ENCODE results near the gene IL12RB1. TPM values are rescaled to one million over a fixed set of nuclear protein-coding genes. Genes with fewer than 3 reads are reported as not detected.

Gene IL12RB1
- total RNA-seq (2021; ENCODE audit: unreplicated experiment), result 0.36 TPM
- polyA plus RNA-seq (2012; ENCODE audit: insufficient read length), result 0.10 TPM
- percentile 3 among the genes with signal in this experiment for Bru-seq, nascent RNA
- BruChase-seq, experiment 1, labeled RNA remaining after a 2-hour chase, result percentile 5 among the genes with signal in this experiment
- percentile 7 among the genes with signal in this experiment for BruChase-seq, experiment 2, labeled RNA remaining after a 6-hour chase
- long read RNA-seq, partial matches to known transcripts, result 0 of 1 reads
- long read RNA-seq, other reads (novel, unspliced or antisense), result 0 of 1 reads

- 0 out of 2 replicates have a peak within 1 kb of the TSS, but pooled peaks have one; percentile 9 for H3K27ac ChIP-seq (ENCODE audit: low read length)
- no peak for TF ChIP-seq POLR2AphosphoS5 (IDR thresholded peaks at IDR 0.05; ENCODE audit: low read depth, low read length)
- TF ChIP-seq SIN3A (IDR thresholded peaks at IDR 0.05; ENCODE audit: borderline replicate concordance, insufficient read depth, low read depth, low read length), result no peak
- TF ChIP-seq CTCF (IDR thresholded peaks at IDR 0.05), result no peak
- TF ChIP-seq REST (IDR thresholded peaks at IDR 0.05; ENCODE audit: insufficient read depth in 1 of 2, low read depth in 2 of 2, low read length in 1 of 2), result no peak
- no peak for TF ChIP-seq TCF7L2 (IDR thresholded peaks at IDR 0.05; ENCODE audit: low read depth, low read length)
- POLR2A ChIA-PET, result no interaction called here
- ATAC-seq (peak; percentile 38; the same call in 1 of the 2 replicates), DNase-seq (ENCODE audit: low read depth, low spot score) (no peak)
- H3K4me1 ChIP-seq (ENCODE audit: control insufficient read depth, insufficient read depth, low read length), result no peaks in the 10 kb centered on the region
- BruUV-seq (replicated peaks), result no TSS peak
- no peaks in the 10 kb centered on the region for H3K36me3 ChIP-seq (ENCODE audit: control insufficient read depth, insufficient read depth, low read length)
- CTCF ChIA-PET, result interaction anchor here (0.7 kb wide), 1 partner anchor 12 kb away, joined by 5 read pairs; no protein-coding TSS in a partner anchor
- no peaks in the 10 kb centered on the region for H3K9me3 ChIP-seq (ENCODE audit: control insufficient read depth, insufficient read depth, low read depth, low read length)
- no peaks in the 10 kb centered on the region for H3K27me3 ChIP-seq (ENCODE audit: control insufficient read depth, insufficient read depth, low read length)
- in situ Hi-C loops (cut with HindIII; ENCODE audit: low pct_unique_long_range_greater_than_20kb, low sequenced_read_pairs) (no loop called here), intact Hi-C loops (cut with micrococcal nuclease; ENCODE audit: unreplicated experiment) (no loop called here)
- peak within 1 kb of the TSS; percentile 10 to 22 for H3K4me3 ChIP-seq (ENCODE audit: low read depth in 2 of 2, low read length in 2 of 2)
These were observed at the start of gene IL12RB1 for GRCh38 chr19:18086590-18087138. IL12RB1 (minus strand) TSS chr19:18086934; CDS start chr19:18086823, 111 bp downstream.

GRCh38 chr19:18135712-18136584 is 49.2 kb upstream of the IL12RB1 start:
- no peak overlapping the region for H3K4me3 ChIP-seq (ENCODE audit: low read depth in 2 of 2, low read length in 2 of 2)
- no peaks in the 10 kb centered on the region for H3K36me3 ChIP-seq (ENCODE audit: control insufficient read depth, insufficient read depth, low read length)
- H3K27me3 ChIP-seq (ENCODE audit: control insufficient read depth, insufficient read depth, low read length), result no peaks in the 10 kb centered on the region
- TF ChIP-seq SIN3A (IDR thresholded peaks at IDR 0.05; ENCODE audit: borderline replicate concordance, insufficient read depth, low read depth, low read length), result no peak
- TF ChIP-seq TCF7L2 (IDR thresholded peaks at IDR 0.05; ENCODE audit: low read depth, low read length), result no peak
- TF ChIP-seq REST (IDR thresholded peaks at IDR 0.05; ENCODE audit: insufficient read depth in 1 of 2, low read depth in 2 of 2, low read length in 1 of 2), result no peak
- TF ChIP-seq CTCF (IDR thresholded peaks at IDR 0.05), result no peak
- TF ChIP-seq POLR2AphosphoS5 (IDR thresholded peaks at IDR 0.05; ENCODE audit: low read depth, low read length), result no peak
- ChIA-PET POLR2A (no interaction called here), CTCF (no interaction called here)
- H3K27ac ChIP-seq (ENCODE audit: low read length), result no peak overlapping the region
- intact Hi-C loops (cut with micrococcal nuclease; ENCODE audit: unreplicated experiment) (no loop called here), in situ Hi-C loops (cut with HindIII; ENCODE audit: low pct_unique_long_range_greater_than_20kb, low sequenced_read_pairs) (no loop called here)
- H3K9me3 ChIP-seq (ENCODE audit: control insufficient read depth, insufficient read depth, low read depth, low read length), result no peaks in the 10 kb centered on the region
- BruUV-seq (replicated peaks), result no TSS peak
- H3K4me1 ChIP-seq (ENCODE audit: control insufficient read depth, insufficient read depth, low read length), result no peaks in the 10 kb centered on the region
- DNase-seq (ENCODE audit: low read depth, low spot score), result no peak
- no peak for ATAC-seq
